Measurements from ENCODE around the gene TXNDC17.
"Not testable (repeated sequence)": the region's sequence is repeated elsewhere in the genome, so short reads cannot be mapped to it uniquely, and the experiment has no call there.

Gene TXNDC17

DNA sequence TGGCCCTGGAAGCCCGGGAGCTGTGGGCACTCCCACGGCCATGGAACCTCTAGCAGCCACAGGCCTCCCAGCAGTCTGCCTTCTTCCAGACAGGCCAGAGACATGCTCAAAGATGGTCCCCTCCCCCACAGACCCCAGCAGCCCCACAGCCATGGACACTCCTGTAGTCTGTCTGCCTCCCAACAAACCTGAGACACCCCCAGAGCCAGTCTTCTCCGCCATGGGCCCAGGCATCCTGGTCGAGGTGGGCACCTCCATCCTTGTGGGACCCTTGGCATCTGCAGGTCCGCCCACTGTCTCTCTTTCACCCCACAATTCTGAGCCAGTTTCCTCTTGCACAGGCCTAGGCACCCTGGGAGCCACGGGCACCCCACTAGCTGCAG, 3.4 kb upstream of the TXNDC17 start:
- DNase-seq = no peak

DNA sequence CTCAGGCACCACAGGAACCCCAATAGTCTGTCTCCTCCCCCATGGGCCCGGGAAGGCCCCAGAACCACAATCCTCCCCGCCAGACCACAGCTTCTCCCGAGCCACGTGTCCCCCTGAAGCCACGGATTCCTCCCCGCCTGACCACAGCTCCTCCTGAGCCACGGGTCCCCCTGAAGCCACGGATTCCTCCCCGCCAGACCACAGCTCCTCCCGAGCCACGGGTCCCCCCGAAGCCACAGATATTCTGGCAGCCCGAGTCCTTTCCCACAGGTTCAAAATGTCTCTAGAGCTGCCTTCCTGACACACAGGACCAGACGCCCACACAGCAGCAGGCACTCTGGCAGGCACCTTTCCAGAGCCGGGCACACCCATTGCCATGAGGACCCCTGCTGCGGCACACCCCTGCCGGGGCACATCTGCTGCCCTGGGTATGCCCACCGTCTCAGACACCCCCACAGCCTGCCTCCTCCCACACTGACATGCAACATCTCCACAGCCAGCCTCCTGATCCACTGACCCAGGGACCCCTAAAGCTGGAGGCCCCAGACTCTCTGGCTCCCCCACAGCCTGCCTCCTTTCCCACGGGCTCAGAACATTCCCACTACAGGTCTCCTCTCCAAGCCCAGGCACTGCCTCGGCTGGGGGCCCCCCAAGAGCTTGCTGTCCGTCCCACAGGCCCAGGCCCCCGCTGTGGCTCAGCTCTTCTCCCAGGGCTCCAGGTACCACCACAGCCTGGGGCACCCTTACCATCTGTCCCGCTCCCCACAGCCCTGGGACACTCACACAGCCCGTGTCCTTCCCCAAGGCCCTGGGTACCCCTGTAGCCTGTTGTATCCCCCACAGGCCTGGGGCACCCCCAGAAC, 2.6 kb upstream of the TXNDC17 start:
- DNase-seq = no peak

DNA sequence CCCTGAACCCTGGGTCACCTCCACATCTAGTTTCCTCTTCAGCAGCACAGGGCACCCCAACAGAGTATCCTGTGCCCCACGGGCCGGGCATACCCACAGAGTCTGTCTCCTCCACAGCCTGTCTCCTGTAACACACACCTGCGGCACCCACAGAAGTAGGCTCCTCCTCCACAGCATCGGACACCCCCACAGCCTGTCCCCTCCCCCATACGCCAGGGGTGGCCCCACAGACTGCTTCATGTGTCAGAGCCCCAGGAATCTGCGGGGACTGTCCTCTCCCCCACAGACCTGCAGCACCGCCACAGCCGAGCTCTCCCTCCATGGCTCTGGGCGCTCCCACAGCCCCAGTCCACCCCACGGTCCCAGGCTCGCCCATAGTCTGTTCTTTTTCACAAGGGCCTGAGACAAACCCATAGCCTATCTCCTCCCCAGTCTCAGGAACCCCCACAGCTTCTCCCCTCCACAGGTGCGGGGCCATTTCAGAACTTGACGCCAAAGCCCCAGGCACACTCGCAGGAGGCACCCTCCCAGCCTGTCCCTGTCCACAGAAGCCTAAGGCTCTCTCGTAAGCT, 1.8 kb upstream of the TXNDC17 start:
- DNase-seq = no peak

DNA sequence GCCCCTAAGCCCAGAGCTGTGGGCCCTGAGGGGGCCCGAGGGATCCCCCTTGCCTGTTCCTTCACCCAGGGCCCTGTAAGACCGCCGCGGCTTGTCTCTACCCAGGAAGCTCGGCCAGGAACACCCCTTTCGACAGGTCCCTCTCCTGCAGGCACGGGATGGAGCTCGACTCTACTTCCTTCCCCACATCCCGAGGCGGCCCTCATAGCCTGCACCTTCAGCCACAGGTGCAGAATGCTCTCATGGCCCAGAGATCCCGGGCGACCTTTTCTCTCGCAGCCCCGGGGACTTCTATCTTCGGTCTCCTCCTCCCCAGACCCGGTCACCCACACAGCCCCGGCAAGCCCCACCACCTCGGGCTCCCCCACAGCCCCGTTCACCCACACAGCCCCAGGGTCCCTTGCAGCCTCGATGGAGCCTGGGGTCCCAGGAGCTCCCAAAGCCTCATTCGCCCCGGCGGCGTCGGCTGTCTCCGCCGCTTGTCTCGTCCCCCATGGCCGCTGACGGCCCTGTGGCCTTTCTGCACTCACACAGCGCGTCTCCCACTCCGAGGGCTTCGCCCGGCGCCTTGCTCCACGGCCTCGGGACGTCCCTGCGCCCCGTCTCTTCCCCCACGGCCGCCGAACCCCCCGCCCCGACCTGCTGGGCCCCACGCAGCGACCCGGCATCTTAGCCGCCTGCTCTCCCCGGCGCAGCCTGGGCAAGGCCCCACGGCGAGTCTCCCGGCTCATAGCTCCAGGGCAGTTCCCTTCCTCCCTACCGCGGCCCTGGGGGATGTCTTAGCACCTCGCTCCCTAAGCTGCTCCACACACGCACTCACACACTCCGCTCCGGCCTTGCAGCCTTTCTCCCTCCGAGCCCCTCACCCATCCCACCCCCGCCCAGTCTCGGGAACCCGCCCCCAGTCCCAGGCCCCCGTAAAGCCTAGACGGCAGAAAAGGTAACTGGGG, 999 bp upstream of the TXNDC17 start:
- peak; percentile 33 to 56 for DNase-seq

DNA sequence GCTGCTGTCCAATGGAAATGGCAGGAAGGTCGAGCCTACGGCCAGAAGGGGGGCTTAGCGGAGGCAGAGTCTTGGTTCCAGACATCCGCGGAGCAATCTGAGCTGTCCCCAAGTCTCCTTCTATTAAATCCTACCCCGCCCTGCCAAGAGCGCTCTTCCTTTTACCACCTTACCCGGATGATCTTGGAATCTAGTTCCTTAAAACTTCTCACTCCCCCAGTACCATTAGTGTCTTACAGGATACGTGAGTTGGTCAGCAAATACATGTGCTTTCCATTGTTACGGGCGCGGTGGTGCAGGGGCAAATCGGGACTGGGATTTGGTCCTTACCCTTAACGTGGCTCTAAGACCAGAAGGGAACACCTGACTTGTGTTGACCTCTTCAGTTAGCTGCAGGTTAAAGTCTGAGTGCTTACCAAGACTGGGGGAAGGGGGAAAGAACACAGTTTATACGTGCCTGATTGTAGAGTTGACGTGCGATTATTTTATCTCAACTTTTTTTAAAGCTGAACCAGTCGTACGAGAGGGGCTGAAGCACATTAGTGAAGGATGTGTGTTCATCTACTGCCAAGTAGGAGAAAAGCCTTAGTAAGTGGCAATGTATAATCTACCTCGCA, 495 bp downstream of the TXNDC17 start:
- DNase-seq = peak; percentile 17 to 37

DNA sequence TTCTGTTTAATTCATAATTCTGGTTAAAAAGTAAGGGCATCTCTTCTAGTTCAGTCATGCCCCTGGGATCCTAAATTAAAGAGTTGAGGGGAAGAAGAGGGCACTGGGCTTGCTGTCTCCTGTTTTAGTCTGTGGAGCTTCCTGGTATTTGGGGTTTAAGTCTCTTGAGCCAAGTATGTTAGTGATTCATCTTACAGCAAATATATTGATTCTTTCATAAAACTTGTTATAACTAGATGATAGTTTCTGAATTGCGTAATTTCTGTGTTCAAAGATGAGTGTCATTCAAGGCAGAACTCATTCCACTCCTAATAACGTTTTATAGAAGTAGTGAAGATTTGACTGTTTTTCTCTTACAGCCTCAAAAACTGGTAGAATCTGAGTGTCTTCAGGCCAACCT, 1.7 kb downstream of the TXNDC17 start:
- no peak for DNase-seq

DNA sequence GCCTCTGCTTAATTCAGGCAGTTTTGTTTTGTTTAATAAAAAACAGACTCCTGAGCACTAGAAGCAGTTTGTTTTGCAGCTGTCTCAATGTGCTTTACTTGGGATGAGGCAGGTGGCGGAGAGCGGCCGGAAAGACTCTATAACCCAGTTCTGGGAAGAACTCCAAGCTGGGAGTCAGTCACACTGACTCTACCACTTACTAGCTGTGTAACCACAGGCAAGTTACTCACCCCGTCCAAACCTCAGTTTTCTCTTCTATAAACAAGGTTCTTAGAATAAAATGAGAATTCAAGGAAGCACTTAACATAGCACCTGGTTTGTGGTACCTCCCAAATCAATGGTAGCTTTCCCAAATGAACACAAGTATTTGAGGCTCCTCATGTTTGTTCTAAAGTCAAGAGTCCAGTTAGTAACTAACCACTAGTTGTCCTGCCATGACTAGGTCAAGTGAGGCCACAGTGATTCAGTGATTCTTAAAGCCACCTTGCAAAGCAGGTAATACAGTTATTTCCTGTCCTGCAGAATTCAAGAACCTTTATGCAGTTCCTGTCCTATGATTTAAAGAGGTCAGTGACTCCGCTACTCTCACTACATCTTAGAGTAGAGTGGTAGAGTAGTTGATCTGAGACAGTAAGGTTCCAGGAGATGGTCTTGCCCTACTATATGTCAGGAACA, 2.7 kb downstream of the TXNDC17 start:
- no peak for DNase-seq

DNA sequence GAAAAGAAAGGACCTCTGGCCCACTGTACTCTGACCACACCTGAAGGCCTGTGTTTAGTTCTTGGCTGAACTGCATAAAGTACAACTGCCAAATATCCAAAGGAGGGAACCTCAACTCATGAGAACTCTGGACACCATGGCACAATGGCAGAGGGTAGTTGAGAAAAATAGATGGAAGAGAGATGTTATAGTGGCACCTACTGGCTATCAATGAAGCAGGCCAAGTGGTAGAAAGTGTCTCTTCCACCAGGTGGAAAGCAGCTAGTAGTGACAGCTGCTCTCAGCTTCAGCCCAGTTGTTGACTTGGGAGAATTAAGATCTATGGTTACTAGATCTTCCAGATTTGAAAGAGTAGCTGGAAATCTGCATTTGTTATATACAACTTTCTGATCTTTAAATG, 7.3 kb downstream of the TXNDC17 start:
- peak; percentile 17 to 31 for DNase-seq

DNA sequence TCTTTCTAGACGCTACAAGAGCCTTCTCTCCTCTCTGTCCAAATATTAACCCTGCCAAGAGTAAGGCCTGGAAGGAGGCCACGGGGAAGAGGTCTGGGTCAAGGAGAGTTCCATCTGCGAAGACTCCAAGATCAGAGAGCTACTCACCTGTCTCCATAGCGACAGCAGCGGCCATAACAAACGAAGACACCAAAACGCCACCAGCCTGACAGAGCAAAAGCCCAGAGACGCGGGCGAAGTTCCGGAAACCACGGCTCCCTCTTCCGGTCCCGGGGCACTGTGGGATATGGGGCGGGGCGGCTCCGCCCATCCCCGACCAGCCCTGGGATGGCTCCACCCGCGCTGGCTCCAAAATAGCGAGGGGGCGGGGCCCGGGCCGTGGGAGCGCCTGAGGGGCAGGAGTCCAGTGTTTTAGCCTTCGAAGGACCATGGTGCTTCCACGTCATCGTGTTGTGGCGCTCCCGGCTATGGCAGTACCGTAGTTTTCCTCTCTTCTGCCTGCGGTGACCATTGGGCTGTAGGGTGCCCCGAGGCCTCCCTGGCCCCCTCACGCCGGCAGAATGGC, 10.6 kb downstream of the TXNDC17 start, which contains the start of the genes C17orf100 and MED31:
TSS of gene C17orf100 (plus strand) at position 409 of the 565 bp plus-strand sequence. CDS start at position 561, 152 bp downstream.
TSS of gene MED31 (minus strand) at position 252 of the 565 bp plus-strand sequence. CDS start at position 175, 77 bp downstream.
- peak; percentile 97 to 98 for DNase-seq

DNA sequence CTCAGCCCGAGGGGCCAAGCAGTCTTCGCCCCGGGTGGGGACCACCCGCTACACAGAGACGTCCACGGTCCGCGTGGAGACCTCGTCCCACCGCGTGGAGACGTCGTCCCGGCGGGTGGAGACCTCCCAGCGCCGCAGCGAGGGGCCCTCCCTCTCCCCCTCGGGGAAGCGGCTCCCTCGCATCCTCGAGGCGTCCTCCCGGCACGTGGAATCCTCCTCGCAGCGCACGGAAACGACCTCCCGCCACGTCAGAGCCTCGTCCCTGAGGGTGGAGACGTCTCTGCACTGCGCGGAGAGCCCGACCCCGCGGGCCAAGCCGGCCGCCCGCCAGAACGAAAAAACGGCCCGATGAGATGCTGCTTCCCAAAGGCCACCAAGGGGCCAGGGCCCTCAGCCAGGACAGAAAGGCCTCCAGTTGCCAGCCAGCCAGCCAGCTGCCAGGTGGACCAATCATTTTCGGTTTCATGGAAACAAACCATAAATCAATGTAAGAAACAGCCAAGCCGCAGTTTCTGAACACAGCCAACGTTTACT, 11.1 kb downstream of the TXNDC17 start:
- peak in 1 of 2 donors; percentile 14 for DNase-seq

DNA sequence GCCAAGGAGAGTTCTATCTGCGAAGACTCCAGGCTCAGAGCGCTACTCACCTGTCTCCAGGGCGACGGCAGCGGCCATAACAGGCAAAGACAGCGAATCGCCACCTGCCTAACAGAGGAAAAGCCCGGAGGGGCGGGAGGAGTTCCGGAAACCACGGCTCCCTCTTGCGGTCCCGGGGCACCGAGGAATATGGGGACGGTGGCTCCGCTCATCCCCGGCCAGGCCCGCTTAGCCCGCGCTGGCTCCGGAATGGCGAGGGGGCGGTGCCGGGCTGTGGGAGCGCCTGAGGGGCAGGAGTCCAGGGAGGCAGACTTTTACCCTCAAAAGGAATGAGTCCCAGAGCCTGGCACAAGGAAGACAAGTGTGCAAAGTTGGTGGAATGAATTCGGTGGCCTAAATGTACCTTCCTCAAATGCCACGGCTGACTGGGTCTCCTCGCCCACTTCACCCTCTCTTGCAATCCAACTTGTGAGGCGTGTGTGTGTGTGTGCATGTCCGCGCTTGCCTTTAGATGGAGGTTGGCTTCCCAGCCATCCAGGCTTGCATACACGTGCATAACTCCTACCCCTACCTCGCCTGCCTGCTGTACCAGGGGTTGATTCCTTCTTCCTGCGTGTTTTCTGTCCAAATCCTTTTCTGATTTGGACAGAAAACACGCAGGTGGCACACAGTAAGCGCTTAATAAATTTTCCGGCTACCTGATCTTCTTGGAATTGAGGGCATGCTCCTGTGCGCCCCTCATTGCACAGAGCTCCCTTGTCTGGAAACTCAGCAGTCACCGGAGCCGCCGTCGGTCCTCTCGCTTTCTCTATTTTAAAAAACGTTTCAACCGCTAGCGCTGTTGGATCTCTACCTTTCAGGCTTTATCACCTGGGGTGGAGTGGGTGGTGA, 14.2 kb downstream of the TXNDC17 start:
- DNase-seq = peak in 1 of 2 donors; percentile 51

DNA sequence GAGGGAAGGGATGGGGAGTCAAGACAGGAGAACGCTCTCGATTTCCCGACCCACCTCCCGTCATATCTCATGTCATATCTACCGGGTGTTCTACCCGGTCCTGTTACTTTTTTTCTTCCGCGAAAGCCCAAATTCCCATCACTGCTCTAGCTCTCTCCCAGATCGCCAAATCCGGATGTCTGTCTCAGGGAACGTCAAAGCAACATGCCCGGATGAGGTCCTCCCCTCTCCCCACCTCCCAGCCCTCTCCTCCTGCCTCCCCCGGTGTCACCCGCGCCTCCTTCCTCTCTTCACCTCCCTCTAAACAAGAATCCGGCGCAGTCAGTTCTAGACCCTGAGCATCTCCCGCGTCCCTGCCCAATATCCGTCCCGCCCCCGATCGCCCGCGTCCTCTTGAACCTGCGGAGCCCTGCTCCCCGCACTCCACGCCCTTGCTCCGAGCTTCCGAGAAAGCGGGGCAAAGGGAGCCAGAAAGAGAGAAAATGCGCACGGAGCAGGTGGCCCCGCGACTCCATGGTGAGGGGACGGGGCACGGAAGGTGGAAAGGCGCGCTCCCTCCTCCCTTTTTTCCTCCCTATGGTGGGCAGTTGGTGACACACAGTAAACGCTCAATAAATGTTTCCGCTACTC, 15.0 kb downstream of the TXNDC17 start:
- not testable (repeated sequence) for DNase-seq

DNA sequence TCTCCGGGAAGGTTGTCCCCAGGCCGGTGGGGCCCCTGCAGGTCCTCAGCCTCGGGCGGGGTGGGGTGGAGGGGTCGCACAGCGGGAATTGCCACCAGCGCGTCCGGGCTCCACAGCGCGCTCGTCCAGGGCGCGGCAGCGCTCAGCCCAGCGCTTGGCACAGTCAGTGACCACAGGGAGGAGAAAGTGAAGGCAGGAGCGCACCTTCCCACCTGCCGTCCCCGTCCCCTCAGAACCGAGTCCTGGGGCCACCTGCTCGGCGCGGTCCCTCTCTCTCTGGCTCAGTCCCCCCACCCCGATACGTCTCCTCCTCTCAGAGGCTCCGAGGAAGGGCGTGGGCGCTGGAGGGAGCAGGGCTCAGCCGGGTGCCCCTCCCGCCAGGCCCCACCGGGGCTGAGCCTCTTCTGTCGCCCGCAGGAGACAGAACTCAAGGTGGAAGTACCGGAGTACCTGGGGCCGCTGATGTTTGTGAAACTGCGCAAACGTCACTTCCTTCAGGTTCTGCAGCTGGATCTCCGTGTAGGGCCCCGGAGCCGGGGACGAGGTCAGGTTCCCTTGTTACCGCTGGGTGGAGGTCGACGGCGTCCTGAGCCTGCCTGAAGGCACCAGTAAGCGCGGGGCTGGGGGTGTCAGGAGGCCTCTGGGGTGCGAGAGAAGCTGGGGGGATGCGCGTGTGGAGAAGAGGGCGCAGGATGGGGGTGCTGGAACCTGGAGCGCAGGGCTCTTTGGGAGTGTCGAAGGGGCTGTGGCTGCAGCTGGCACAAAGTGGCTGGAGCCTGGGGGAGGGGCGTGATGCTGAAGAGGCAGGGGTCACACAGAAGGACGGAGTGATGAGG, 16.2 kb downstream of the TXNDC17 start:
- not testable (repeated sequence) for DNase-seq

DNA sequence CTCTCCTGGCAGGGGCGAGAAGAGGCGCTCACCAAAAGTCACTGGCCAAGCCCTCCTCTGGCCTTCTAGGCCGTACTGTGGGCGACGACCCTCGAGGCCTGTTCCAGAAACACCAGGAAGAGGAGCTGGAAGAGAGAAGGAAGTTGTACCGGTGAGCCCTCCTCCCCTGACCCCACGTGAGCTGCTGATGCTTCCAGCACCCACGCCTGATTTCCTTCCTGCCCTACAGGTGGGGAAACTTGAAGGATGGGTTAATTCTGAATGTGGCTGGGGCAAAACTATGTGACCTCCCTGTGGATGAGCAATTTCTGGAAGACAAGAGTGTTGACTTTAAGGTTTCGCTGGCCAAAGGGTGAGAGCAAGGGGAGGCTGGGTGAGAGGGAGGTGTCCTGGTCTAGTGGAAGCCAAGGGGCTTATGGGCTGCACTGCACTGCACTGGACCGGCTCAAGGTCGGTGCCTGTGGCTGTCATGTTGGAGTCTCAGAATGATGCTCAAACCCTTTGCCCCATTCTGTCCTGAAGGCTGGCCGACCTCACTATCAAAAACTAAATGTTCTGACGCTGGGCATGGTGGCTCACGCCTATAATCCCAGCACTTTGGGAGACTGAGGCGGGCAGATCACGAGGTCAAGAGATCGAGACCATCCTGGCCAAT, 16.9 kb downstream of the TXNDC17 start:
- no peak for DNase-seq

DNA sequence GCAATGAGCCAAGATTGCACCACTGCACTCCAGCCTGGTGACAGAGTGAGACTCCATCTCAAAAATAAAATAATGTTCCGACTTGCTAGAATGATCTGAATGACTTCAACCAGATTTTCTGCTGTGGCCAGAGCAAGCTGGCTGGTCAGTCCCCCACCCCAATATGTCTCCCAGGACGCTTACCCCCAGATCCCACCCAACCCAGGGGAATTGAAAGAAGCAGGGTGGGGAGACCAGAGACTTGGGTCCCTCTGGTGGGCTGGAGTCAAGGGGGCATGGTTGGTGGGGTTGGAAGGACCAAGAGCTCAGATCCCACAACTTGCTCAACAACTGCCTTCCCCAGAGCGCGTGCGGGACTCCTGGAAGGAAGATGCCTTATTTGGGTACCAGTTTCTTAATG, 17.6 kb downstream of the TXNDC17 start:
- not testable (repeated sequence) for DNase-seq

DNA sequence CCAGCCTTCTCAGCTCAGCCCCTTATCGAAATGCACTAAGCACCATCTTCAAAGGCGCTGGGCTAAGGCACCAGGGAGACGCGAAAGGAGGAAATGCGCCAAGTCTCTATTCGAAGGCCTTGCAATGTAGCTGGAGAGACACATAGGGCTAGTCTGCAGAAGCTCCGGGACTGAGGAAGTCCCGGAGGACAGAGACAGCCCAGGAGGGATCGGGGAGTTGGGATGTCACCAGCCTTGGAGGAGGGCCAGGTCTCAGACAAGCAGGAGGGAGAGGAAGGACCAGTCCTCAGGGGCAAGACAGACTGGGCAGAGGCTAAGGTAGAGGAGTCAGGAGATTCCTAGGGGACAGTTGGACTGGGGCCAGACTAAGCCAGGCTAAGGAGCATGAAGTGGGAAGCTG, 19.2 kb downstream of the TXNDC17 start:
- DNase-seq = peak; percentile 66 to 78

DNA sequence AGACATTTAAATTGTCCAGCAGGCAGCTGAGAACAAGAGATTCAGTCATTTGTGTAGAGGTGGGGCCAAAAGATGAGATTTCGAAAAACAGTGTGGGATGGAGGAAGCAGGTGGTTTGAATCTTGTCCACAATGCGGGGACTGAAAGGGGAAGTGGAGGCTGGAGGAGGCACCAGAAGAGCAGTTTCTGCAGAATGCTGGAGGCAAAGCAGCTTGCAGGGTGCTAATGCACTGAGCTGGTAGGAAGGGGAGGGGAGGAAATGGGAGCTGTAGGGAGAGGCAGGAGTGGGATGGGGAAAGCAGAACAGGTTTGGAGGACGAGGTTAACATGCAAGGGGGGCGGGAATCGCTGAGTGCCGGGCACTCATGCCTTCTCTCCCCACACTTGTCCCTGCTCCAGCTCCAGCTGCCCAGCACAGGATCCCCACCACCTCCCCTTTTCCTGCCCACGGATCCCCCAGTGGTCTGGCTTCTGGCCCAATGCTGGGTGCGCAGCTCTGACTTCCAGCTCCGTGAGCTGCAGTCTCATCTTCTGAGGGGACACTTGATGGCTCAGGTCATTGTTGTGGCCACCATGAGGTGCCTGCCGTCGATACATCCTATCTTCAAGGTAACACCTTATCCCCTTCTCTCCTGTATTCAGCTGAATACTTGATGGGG, 20.1 kb downstream of the TXNDC17 start:
- DNase-seq = peak; percentile 91 to 92
